ENCODE results near the gene NUP214. TPM values are rescaled to one million over a fixed set of nuclear protein-coding genes. Genes with fewer than 3 reads are reported as not detected.
A peak's percentile ranks its signal among the peaks of the same experiment; 100 is the strongest.

NUP214 gene
- total RNA-seq, 2 experiments from 2014 or later, result 19.7 to 69.6 TPM

GRCh38 chr9:131122158-131122557 is 3.2 kb upstream of the NUP214 start:
- Histone ChIP-seq H3K9me3 (ENCODE audit: low read length) (no peaks in the 10 kb centered on the region), H3K79me2 (ENCODE audit: insufficient read depth, low read depth, low read length) (peaks cover 17% of the 10 kb centered on the region), H3K4me1 (ENCODE audit: insufficient read depth, low read length, poor library complexity, severe bottlenecking) (peaks cover 8% of the 10 kb centered on the region), H3K4me3 (ENCODE audit: low read depth, low read length, poor library complexity, severe bottlenecking) (no peak overlapping the region), H3K9me2 (ENCODE audit: insufficient read depth, low read length) (no peaks in the 10 kb centered on the region), H3K27ac (ENCODE audit: low read depth, low read length, poor library complexity, severe bottlenecking) (no peak overlapping the region), H4K20me1 (ENCODE audit: insufficient read depth, low read length) (no peaks in the 10 kb centered on the region; the same call in 1 of the 2 replicates), H3K36me3 (ENCODE audit: insufficient read depth, low read length) (peaks cover under 1% of the 10 kb centered on the region; the same call in 1 of the 2 replicates), H3K4me2 (ENCODE audit: low read length) (no peak overlapping the region), H2AFZ (ENCODE audit: low read length) (no peak overlapping the region)
- no peak for DNase-seq (ENCODE audit: low spot score)
- no peak for TF ChIP-seq CTCF (conservative IDR thresholded peaks at IDR 0.05; ENCODE audit: low read length)
- TF ChIP-seq EZH2phosphoT487 (IDR thresholded peaks at IDR 0.05; ENCODE audit: borderline replicate concordance, low read depth, low read length), result no peak
- ChIA-PET CTCF (ENCODE audit: unreplicated experiment) (no interaction called here), POLR2A (interaction anchor here (0.7 to 1.0 kb wide), 2 partner anchors 215 to 481 kb away, joined by 3 read pairs; no protein-coding TSS in a partner anchor)
- intact Hi-C loops (cut with micrococcal nuclease; ENCODE audit: unreplicated experiment), result no loop called here
- no TSS peak for BruUV-seq (replicated peaks)

GRCh38 chr9:131125038-131125287 is 423 bp upstream of the NUP214 start:
- TF ChIP-seq EZH2phosphoT487 (IDR thresholded peaks at IDR 0.05; ENCODE audit: borderline replicate concordance, low read depth, low read length) (no peak), CTCF (conservative IDR thresholded peaks at IDR 0.05; ENCODE audit: low read length) (no peak)
- DNase-seq (ENCODE audit: low spot score), result no peak
- H4K20me1 ChIP-seq (ENCODE audit: insufficient read depth, low read length), result no peaks in the 10 kb centered on the region; the same call in 1 of the 2 replicates
- peaks cover 9% of the 10 kb centered on the region for H3K4me1 ChIP-seq (ENCODE audit: insufficient read depth, low read length, poor library complexity, severe bottlenecking)
- intact Hi-C loops (cut with micrococcal nuclease; ENCODE audit: unreplicated experiment), result no loop called here
- peak overlapping the region; percentile 73 for H3K4me2 ChIP-seq (ENCODE audit: low read length)
- BruUV-seq (replicated peaks), result TSS peak; percentile 99
- peak overlapping the region; percentile 40; the same call in 1 of the 2 replicates for H2AFZ ChIP-seq (ENCODE audit: low read length)
- ChIA-PET CTCF (ENCODE audit: unreplicated experiment) (interaction anchor here (0.7 kb wide), 2 partner anchors 13 to 1983 kb away, joined by 3 read pairs; no protein-coding TSS in a partner anchor), POLR2A (interaction anchor here (0.6 to 1.9 kb wide), 6 partner anchors 8 to 1239 kb away, joined by 3 to 9 read pairs (median 4); no protein-coding TSS in a partner anchor)
- peak overlapping the region; percentile 52 for H3K27ac ChIP-seq (ENCODE audit: low read depth, low read length, poor library complexity, severe bottlenecking)
- no peaks in the 10 kb centered on the region for H3K9me2 ChIP-seq (ENCODE audit: insufficient read depth, low read length)
- H3K4me3 ChIP-seq (ENCODE audit: low read depth, low read length, poor library complexity, severe bottlenecking), result peak overlapping the region; percentile 81
- H3K79me2 ChIP-seq (ENCODE audit: insufficient read depth, low read depth, low read length), result peaks cover 24% of the 10 kb centered on the region
- peaks cover 28% of the 10 kb centered on the region for H3K36me3 ChIP-seq (ENCODE audit: insufficient read depth, low read length)
- H3K9me3 ChIP-seq (ENCODE audit: low read length), result no peaks in the 10 kb centered on the region

GRCh38 chr9:131126059-131126426 is 657 bp downstream of the NUP214 start:
- Histone ChIP-seq H3K79me2 (ENCODE audit: insufficient read depth, low read depth, low read length) (peaks cover 24% of the 10 kb centered on the region), H3K9me2 (ENCODE audit: insufficient read depth, low read length) (no peaks in the 10 kb centered on the region), H2AFZ (ENCODE audit: low read length) (peak overlapping the region; percentile 30; the same call in 1 of the 2 replicates), H3K4me2 (ENCODE audit: low read length) (peak overlapping the region; percentile 91), H3K9me3 (ENCODE audit: low read length) (no peaks in the 10 kb centered on the region), H3K36me3 (ENCODE audit: insufficient read depth, low read length) (peaks cover 37% of the 10 kb centered on the region), H4K20me1 (ENCODE audit: insufficient read depth, low read length) (no peaks in the 10 kb centered on the region; the same call in 1 of the 2 replicates), H3K27ac (ENCODE audit: low read depth, low read length, poor library complexity, severe bottlenecking) (peak overlapping the region; percentile 17), H3K4me3 (ENCODE audit: low read depth, low read length, poor library complexity, severe bottlenecking) (peak overlapping the region; percentile 81), H3K4me1 (ENCODE audit: insufficient read depth, low read length, poor library complexity, severe bottlenecking) (peaks cover 9% of the 10 kb centered on the region)
- intact Hi-C loops (cut with micrococcal nuclease; ENCODE audit: unreplicated experiment), result no loop called here
- TF ChIP-seq CTCF (conservative IDR thresholded peaks at IDR 0.05; ENCODE audit: low read length), result no peak
- no peak for TF ChIP-seq EZH2phosphoT487 (IDR thresholded peaks at IDR 0.05; ENCODE audit: borderline replicate concordance, low read depth, low read length)
- CTCF ChIA-PET (ENCODE audit: unreplicated experiment), result no interaction called here
- no peak for DNase-seq (ENCODE audit: low spot score)
- BruUV-seq (replicated peaks), result TSS peak; percentile 51
- POLR2A ChIA-PET, result interaction anchor here (1.6 kb wide), 1 partner anchor 27 kb away, joined by 4 read pairs; no protein-coding TSS in a partner anchor

Measured in OCI-LY7 (cell line).